ENCODE data around the gene PEAK3.

DNA sequence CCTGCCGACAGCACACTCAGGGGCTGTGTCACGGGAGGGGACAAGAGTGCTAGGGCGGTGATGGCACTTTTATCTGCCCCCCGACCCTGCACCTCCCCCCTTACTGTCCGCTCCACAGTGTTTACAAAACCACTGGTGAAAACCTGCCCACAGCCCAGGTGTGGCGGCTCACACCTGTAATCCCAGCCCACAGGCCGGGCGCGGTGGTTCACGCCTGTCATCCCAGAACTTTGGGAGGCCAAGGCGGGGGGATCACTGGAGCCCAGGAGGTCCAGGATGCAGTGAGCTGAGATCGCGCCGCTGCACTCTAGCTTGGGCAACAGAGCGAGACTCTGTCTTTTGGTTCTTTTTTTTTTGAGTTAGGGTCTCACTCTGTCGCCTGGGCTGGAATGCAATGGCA, 14.2 kb upstream of the PEAK3 start:
- TF ChIP-seq, protein P1, sequence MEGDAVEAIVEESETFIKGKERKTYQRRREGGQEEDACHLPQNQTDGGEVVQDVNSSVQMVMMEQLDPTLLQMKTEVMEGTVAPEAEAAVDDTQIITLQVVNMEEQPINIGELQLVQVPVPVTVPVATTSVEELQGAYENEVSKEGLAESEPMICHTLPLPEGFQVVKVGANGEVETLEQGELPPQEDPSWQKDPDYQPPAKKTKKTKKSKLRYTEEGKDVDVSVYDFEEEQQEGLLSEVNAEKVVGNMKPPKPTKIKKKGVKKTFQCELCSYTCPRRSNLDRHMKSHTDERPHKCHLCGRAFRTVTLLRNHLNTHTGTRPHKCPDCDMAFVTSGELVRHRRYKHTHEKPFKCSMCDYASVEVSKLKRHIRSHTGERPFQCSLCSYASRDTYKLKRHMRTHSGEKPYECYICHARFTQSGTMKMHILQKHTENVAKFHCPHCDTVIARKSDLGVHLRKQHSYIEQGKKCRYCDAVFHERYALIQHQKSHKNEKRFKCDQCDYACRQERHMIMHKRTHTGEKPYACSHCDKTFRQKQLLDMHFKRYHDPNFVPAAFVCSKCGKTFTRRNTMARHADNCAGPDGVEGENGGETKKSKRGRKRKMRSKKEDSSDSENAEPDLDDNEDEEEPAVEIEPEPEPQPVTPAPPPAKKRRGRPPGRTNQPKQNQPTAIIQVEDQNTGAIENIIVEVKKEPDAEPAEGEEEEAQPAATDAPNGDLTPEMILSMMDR (IDR thresholded peaks at IDR 0.05) = no peak
- no peak for TF ChIP-seq POLR2AphosphoS5 (IDR thresholded peaks at IDR 0.05)
- no peak for TF ChIP-seq EP300 (IDR thresholded peaks at IDR 0.05)
- TF ChIP-seq POLR2A (IDR thresholded peaks at IDR 0.05) = no peak
